Activated naive CD8-positive, alpha-beta T cell (primary cell): Measurements from ENCODE around the gene FCN3.

Experiments
- H3K27ac Mint-ChIP-seq: one replicate; pipeline ENCODE4 v1.8.0; 2021; ENCODE audit warnings: mixed read lengths
- H3K27me3 Mint-ChIP-seq: one replicate; pipeline ENCODE4 v1.8.0; 2021; ENCODE audit warnings: mixed read lengths
- H3K36me3 Mint-ChIP-seq: one replicate; pipeline ENCODE4 v1.8.0; 2021; ENCODE audit warnings: mixed read lengths
- H3K4me1 Mint-ChIP-seq: one replicate; pipeline ENCODE4 v1.8.0; 2021; ENCODE audit warnings: low read depth, mixed read lengths
- H3K4me3 Mint-ChIP-seq: one replicate; pipeline ENCODE4 v1.8.0; 2021; ENCODE audit warnings: mild to moderate bottlenecking, mixed read lengths
- H3K9me3 Mint-ChIP-seq: one replicate; pipeline ENCODE4 v1.8.0; 2021; ENCODE audit warnings: low read depth, mixed read lengths

The FCN3 gene

DNA sequence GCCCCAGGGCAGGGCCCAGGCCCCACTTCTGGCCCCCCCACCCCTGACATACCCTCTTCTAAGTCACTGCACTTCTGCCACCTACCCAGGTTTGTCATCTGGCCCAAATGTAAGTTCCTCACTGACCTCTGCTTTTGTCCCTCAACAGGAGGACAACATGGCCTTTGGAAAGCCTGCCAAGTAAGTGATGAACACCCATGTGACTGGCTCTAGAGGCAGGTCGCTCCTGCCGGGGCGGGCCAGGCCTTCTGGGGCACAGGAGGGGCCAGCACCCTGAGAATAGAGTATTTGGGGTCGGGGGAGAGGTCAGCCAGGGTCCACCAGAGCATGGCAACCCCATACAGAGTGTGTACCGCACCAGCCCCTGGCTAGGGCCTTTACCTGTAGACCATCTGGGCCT is 42.7 kb downstream of the FCN3 start:
- Mint-ChIP-seq H3K27me3 (no peaks in the 10 kb centered on the region), H3K4me1 (peaks cover 35% of the 10 kb centered on the region), H3K4me3 (no peak overlapping the region), H3K27ac (no peak overlapping the region), H3K36me3 (peaks cover 2% of the 10 kb centered on the region), H3K9me3 (no peaks in the 10 kb centered on the region)

GRCh38 chr1:27331426-27331825 is 43.2 kb downstream of the FCN3 start:
- Mint-ChIP-seq H3K27me3 (no peaks in the 10 kb centered on the region), H3K36me3 (no peaks in the 10 kb centered on the region), H3K27ac (no peak overlapping the region), H3K9me3 (no peaks in the 10 kb centered on the region), H3K4me3 (no peak overlapping the region), H3K4me1 (peaks cover 39% of the 10 kb centered on the region)

GRCh38 chr1:27330786-27331185 is 43.8 kb downstream of the FCN3 start:
- peaks cover 2% of the 10 kb centered on the region for H3K36me3 Mint-ChIP-seq
- H3K4me3 Mint-ChIP-seq = no peak overlapping the region
- H3K27ac Mint-ChIP-seq = no peak overlapping the region
- no peaks in the 10 kb centered on the region for H3K27me3 Mint-ChIP-seq
- no peaks in the 10 kb centered on the region for H3K9me3 Mint-ChIP-seq
- peaks cover 45% of the 10 kb centered on the region for H3K4me1 Mint-ChIP-seq

- Mint-ChIP-seq H3K9me3 (no peaks in the 10 kb centered on the region), H3K4me1 (peaks cover 65% of the 10 kb centered on the region), H3K27me3 (no peaks in the 10 kb centered on the region), H3K36me3 (peaks cover 5% of the 10 kb centered on the region), H3K27ac (no peak overlapping the region), H3K4me3 (no peak overlapping the region)
Observed at GRCh38 chr1:27327964-27328363, 46.7 kb downstream of the FCN3 start.

GRCh38 chr1:27325286-27325685 is 49.3 kb downstream of the FCN3 start:
- Mint-ChIP-seq H3K9me3 (no peaks in the 10 kb centered on the region), H3K27ac (no peak overlapping the region), H3K36me3 (peaks cover 5% of the 10 kb centered on the region), H3K4me1 (peaks cover 59% of the 10 kb centered on the region), H3K4me3 (peak overlapping the region; percentile 38), H3K27me3 (no peaks in the 10 kb centered on the region)

DNA sequence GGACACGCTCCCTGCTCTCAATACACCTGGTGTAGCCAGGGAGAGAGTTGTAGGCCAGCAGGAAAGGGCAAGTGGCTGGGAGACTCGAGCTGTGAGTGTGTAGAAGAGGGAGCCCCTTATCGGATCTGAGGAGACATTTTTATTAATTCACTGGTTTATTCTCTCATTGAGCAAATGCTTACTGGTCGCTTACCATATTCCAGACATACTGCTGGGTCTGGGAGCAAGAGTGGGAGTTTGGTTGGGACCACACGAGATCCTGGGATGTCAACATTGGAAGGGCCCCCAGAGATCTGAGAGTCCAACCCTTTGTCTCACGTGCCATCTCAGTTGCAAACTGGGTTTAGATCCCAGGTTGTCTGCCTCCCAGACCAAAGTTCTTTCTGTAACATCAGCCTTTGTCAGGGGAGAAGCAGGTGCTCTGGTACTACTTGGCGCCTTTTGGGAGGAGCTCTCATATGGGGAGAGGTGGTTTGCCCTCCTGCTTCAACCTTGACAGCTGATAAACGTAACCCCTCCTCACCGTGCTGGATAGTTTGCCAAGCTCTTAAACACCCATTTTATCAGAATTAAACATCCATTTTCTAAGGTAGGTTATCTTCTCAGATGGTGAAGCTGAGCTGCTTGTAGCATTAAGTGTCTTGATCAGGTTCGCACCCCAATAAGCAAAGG is 51.9 kb downstream of the FCN3 start:
- Mint-ChIP-seq H3K27ac (peak overlapping the region; percentile 94), H3K27me3 (no peaks in the 10 kb centered on the region), H3K4me3 (peak overlapping the region; percentile 97), H3K36me3 (peaks cover 5% of the 10 kb centered on the region), H3K4me1 (peaks cover 46% of the 10 kb centered on the region), H3K9me3 (no peaks in the 10 kb centered on the region)

GRCh38 chr1:27321813-27322568 is 52.6 kb downstream of the FCN3 start, which contains the start of gene TMEM222:
Gene TMEM222, plus strand, starts transcription at chr1:27322163. Its CDS starts 35 bp downstream, at chr1:27322198.
- Mint-ChIP-seq H3K27me3 (no peaks in the 10 kb centered on the region), H3K27ac (peak within 1 kb of the TSS; percentile 94), H3K36me3 (peaks cover 5% of the 10 kb centered on the region), H3K4me1 (peaks cover 42% of the 10 kb centered on the region), H3K4me3 (peak within 1 kb of the TSS; percentile 97), H3K9me3 (no peaks in the 10 kb centered on the region)
